Activated CD4-positive, alpha-beta T cell treated with anti-CD3 and anti-CD28 coated beads, Interleukin-2, amount 50 U/mL, for 16 hours (primary cell): ENCODE data around the gene USF1.
A peak's percentile ranks its signal among the peaks of the same experiment; 100 is the strongest.

Experiments
- DNase-seq: peaks from one replicate; pipeline ENCODE4 v3.0.0-alpha.2; 2020

Gene USF1

GRCh38 chr1:161045736-161046604, at the start of gene USF1:
TSS of gene USF1 (minus strand) at chr1:161045977. CDS start at chr1:161043275, 2,702 bp downstream.
- peak; percentile 96 for DNase-seq

- DNase-seq: no peak
Observed at GRCh38 chr1:161095230-161095629, 49.5 kb upstream of the USF1 start.

- no peak for DNase-seq
Observed at GRCh38 chr1:161094481-161094880, 48.7 kb upstream of the USF1 start.

GRCh38 chr1:161092621-161093028, 46.8 kb upstream of the USF1 start:
- peak; percentile 47 for DNase-seq

- DNase-seq: no peak
Observed at GRCh38 chr1:161091796-161092507, 46.2 kb upstream of the USF1 start.

- no peak for DNase-seq
Observed at GRCh38 chr1:161091093-161091492, 45.3 kb upstream of the USF1 start.

- DNase-seq: no peak
Observed at GRCh38 chr1:161090617-161091016, 44.8 kb upstream of the USF1 start.

- DNase-seq: no peak
Observed at GRCh38 chr1:161089938-161090337, 44.2 kb upstream of the USF1 start.

- DNase-seq: no peak
Observed at GRCh38 chr1:161089251-161089924, 43.6 kb upstream of the USF1 start, which contains the start of gene NECTIN4. TSS of gene NECTIN4 (minus strand) at chr1:161089558. CDS start at chr1:161089296, 262 bp downstream.

GRCh38 chr1:161088587-161089110, 42.9 kb upstream of the USF1 start:
- DNase-seq: no peak

- DNase-seq: no peak
Observed at GRCh38 chr1:161086457-161086856, 40.7 kb upstream of the USF1 start.

GRCh38 chr1:161085165-161085564, 39.4 kb upstream of the USF1 start:
- no peak for DNase-seq

- no peak for DNase-seq
Observed at GRCh38 chr1:161084597-161084988, 38.8 kb upstream of the USF1 start.

- DNase-seq: no peak
Observed at GRCh38 chr1:161083748-161084596, 38.2 kb upstream of the USF1 start.

GRCh38 chr1:161082996-161083747, 37.4 kb upstream of the USF1 start:
- no peak for DNase-seq

GRCh38 chr1:161082483-161082882, 36.7 kb upstream of the USF1 start:
- no peak for DNase-seq

- no peak for DNase-seq
Observed at GRCh38 chr1:161081519-161081918, 35.7 kb upstream of the USF1 start.

- DNase-seq: no peak
Observed at GRCh38 chr1:161080441-161081405, 34.9 kb upstream of the USF1 start.

- peak; percentile 12 for DNase-seq
Observed at GRCh38 chr1:161079436-161080110, 33.8 kb upstream of the USF1 start.

- DNase-seq: no peak
Observed at GRCh38 chr1:161077426-161077825, 31.6 kb upstream of the USF1 start.
